GM12892 (cell line): Measurements from ENCODE around the gene JPH3.

ENCODE experiments used
- DNase-seq: peaks from one replicate; pipeline ENCODE4 v3.0.0; 2011; ENCODE audit not compliant: insufficient read length
- FAIRE-seq: peaks from 2 replicates; lab custom pipeline; 2011; peaks lifted over from hg19 to GRCh38; lab: Jason Lieb, UNC
- POLR2A ChIP-seq: IDR thresholded peaks from 2 replicates; pipeline ENCODE4 v1.6.1; 2011; ENCODE audit warnings: low read depth, low read length, control low read depth
- POLR2AphosphoS5 ChIP-seq: IDR thresholded peaks from 2 replicates; pipeline ENCODE4 v1.6.1; 2011; ENCODE audit warnings: low read depth, low read length, control low read depth
- TAF1 ChIP-seq: IDR thresholded peaks from 2 replicates; pipeline ENCODE4 v1.6.1; 2011; ENCODE audit warnings: low read depth, mild to moderate bottlenecking, control low read depth, low read length, borderline replicate concordance

The JPH3 gene

DNA sequence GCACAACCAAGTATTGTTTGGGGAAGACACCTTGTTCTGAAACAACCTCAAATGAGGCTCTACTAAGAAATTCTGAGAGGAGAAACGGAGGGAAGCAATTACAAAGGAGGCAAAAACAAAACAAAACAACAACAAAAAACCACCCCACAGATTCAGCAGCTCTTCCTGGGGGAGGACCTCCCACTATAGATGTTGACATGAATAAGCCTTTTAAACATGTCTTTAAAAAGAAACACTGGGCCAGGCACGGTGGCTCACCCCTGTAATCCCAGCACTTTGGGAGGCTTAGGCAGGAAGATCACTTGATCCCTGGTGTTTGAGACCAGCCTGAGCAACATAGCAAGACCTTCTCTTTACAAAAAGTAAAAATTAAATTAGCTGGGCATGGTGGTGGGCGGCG is 22.6 kb upstream of the JPH3 start:
- TF ChIP-seq POLR2AphosphoS5 (no peak), POLR2A (no peak), TAF1 (no peak)
- no peak for FAIRE-seq
- no peak for DNase-seq

DNA sequence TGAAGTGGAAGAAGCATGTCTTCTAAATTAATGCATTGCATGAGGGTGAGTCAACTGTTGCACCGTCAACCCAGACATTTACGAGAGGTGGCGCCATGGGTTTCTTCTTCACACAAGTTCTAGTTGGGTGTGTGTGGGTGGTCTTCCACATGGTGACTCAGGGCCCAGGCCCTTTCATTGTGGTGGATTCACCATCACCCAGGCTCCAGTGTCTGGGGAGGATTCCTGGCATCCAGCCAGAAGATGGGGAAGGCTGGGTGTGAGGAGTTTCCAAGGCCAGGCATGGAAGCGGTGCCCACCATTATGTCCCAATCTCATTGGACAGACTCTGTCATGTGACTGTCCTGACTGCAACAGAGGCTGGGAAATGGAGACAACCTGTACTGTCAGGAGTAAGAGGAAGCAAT is 21.4 kb upstream of the JPH3 start:
- FAIRE-seq (no peak), DNase-seq (no peak)
- TF ChIP-seq TAF1 (no peak), POLR2AphosphoS5 (no peak), POLR2A (no peak)

DNA sequence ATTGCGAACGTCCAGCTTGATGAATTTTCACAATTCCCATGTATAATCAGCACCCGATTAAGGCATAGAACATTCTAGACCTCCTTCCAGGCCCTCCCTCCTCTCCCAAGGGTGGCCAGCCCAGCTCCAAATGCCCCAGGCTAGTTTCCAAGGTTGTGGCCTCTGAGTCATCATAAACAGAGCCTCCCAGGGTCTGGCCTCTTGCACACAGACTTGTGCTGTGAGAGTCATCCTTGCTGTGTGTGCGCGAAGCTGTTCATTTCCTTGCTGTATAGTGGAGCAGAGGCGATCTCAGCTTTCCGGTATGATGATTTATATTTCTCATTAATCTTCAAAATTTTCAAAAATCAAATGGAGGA is 20.5 kb upstream of the JPH3 start:
- no peak for FAIRE-seq
- TF ChIP-seq POLR2AphosphoS5 (no peak), TAF1 (no peak), POLR2A (no peak)
- no peak for DNase-seq

DNA sequence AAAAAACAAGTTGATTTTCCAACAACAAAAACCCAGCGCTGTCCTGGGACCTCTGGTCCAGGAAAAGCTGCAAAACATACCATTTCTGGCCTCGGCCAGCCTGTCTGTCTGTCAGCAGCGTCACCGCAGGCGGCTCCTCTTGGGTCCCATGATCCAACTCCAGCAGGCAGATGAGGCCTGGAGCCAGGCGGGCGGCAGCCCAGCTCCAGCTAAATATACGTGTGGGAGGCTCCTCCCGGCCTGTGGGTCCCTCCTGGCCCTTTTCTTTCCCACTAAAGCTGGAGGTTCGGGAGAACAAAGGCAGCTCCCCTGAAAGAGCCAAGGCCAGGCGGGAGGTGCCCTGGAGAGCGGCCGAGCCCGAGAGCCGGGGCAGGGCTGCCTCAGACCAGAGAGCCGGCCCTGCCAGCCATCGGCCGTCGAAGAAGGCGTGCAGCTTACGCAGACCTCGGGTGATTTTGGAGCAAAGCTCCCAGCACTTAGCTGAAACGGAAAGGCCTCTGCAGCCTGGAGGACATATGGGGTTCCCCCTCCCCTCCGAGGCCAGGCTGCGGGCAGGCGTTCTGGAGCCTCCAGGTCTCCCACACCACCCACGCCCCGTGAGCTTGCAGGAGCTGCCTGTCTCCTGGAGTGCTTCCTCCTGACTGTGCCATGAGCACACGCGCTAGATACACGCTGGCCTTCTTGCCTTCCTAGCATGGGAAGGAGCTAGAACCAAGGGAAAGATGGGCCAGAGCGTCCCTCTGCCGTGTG is 19.9 kb upstream of the JPH3 start:
- no peak for DNase-seq
- no peak for FAIRE-seq
- TF ChIP-seq TAF1: no peak
- TF ChIP-seq POLR2AphosphoS5: no peak
- TF ChIP-seq POLR2A: no peak

DNA sequence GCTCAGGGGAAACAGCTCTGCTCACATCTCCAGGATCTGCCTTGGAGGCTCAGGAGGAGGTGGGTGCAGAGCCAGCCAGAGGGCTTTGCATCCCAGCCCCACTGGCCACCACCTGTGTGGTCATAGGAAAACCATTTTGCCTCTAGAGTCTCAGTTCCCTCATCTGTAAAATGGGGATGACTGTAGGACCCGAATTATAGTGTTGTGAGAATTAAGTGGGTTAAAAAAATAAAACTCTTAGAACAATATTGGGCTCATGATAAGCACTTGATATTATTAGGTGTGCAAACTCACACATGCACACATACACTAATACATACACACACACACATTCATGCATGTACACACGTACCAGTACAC is 19.4 kb upstream of the JPH3 start:
- DNase-seq: no peak
- FAIRE-seq: no peak
- TF ChIP-seq POLR2A (no peak), TAF1 (no peak), POLR2AphosphoS5 (no peak)

DNA sequence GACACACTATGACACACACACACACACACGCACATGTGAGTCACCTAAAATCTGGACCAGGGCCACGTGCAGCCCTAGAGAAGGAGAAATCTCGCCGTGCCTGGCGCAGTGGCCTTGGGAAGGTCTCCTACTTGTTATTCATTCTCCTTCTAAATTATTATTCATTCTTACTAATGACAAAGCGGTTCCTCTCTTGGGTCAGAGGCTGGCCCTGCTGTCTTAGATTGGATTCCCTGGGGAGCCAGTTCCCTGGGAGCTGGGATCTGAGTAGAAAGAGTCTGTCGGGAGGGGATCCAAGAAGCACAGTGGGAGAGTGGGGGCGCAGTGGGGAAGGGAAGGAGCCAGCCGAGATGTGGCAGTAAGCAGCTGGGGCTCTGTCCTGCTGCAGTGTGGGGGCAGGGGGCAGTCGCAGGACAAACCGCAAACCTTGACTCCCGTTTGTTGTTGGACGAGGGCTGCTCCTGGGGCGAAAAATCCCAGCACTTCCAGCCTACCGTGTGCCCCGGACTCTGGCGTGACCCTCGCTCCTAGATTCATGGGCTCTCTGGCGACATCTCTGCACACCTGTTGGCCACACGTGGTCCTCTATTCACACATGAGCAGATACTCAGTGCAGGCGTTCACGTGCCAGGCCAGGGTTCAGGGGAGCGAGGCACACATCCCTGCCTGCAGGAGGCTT is 18.7 kb upstream of the JPH3 start:
- no peak for TF ChIP-seq TAF1
- no peak for TF ChIP-seq POLR2A
- TF ChIP-seq POLR2AphosphoS5: no peak
- FAIRE-seq (no peak), DNase-seq (no peak)

DNA sequence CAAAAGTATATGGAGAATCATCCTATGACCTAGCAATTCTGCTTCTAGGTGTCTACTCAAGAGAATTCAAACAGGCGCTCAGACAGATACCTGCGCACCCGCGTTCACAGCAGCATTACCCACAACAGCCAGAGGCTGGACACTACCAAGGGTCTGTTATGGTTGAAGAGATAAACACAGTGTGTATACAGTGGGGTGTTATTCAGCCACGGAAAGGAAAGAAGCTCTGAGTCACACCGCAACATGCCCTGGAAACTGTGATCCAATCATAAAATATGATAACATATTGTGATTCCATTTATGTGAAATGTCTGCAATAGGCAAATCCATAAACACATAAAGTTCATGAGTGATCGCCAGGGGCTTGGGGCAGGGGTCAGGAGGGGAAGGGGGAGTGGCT is 18.0 kb upstream of the JPH3 start:
- no peak for FAIRE-seq
- TF ChIP-seq TAF1 (no peak), POLR2A (no peak), POLR2AphosphoS5 (no peak)
- no peak for DNase-seq

DNA sequence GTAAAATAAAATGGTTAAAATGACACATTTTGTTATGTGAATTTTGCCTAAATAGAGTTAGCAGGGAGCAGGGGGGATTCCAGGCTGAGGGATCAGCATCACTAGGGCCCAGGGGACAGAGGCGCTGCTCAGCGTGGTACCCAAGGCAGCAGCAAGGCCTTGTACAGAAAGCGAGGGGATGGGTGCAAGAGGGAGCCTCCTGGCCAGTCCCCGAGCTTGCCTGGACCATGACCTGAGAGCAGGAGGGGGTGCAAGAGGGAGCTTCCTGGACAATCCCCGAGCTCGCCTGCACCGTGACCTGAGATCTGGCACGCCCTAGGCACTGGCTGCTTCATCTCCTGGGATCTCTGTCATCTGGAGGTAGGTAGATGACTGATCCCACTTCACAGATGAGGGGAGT is 17.3 kb upstream of the JPH3 start:
- no peak for DNase-seq
- FAIRE-seq: no peak
- TF ChIP-seq POLR2A: no peak
- TF ChIP-seq TAF1: no peak
- TF ChIP-seq POLR2AphosphoS5: no peak

DNA sequence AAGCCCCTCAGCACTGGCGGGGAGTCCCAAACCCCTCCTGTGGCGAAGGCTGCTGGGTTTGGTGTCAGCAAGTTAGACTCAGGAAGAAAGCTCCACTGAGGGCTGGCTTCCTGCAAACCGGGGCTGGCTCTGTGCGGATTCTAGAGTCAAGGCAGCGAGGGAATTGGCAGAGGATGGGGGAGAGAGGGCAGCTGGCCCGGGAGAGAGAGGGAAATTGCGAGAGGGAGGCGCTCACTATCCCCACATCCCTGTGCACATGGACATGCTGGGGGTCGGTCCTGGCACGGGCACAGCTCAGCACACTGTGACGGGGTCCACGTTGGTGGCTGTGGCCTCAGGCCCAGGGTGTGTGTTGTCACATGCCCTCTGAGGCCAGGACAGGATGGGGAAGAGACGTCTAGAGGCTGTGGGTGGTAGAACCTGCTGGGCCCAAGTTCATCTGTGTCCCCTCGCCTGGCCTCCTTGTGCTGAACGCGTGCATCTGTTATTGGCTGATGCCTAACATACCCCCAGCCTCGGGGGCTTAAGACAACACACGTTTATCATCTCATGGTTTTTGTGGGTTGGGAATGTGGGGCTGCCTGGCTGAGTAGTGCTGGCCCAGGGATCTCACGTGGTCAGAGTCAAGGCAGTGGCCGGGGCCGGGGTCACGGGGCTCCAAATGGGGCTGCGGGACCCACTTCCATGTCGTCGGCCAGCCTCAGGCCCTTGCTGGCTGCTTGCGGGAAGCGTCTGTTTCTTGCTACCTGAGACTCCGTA is 16.7 kb upstream of the JPH3 start:
- FAIRE-seq (no peak), DNase-seq (no peak)
- no peak for TF ChIP-seq POLR2A
- no peak for TF ChIP-seq POLR2AphosphoS5
- TF ChIP-seq TAF1: no peak

DNA sequence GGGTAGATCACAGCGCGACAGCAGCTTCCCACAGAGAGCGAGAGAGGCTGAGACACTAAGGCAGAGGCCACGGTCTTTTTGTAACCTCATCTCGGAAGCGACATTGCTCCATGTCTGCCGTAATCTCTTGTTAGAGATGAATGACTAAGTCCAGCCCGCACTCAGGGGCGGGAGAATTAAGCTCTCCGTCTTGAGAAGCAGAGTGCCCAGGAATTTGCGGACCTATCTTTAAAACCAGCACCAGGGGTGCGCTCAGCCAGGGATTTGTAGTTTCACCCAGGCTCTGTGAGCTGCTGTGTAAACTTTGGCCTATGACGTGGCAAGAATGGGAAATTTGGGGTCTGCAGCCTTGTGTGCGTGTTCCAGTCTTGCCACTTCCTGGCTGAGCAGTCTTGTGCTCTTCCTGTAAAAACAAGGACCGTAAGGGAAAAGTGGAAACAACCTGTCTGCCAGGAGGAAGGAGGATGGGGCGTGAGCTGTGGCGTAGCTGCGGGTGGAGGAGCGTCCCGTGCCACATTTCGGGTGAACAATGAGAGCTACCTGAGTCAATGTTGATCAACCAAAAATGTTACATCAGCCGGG is 16.0 kb upstream of the JPH3 start:
- no peak for FAIRE-seq
- no peak for DNase-seq
- TF ChIP-seq TAF1 (no peak), POLR2AphosphoS5 (no peak), POLR2A (no peak)

DNA sequence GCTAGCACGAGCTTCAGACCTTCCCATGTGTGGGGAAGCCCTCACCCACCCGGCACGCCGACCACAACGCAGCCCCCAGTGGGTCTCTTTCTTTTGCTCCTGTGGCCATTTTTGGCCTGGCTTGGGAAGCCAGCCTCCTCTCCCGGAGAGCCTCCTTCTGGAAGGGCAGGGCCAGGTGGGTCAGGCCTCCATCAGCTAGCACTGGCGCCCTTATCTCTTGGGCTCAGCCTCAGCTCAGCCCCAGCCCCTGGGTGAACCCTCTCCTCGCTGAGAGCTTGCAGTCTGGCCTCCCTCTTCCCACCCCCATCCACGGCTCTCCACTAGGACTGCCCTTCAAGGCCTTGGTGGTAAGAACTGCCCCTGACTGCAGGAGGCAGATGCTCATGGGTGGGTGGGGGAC is 14.7 kb upstream of the JPH3 start:
- FAIRE-seq (no peak), DNase-seq (no peak)
- TF ChIP-seq POLR2A: no peak
- no peak for TF ChIP-seq TAF1
- TF ChIP-seq POLR2AphosphoS5: no peak
